ENCODE measurements around the gene KIAA1671.

Gene KIAA1671

DNA sequence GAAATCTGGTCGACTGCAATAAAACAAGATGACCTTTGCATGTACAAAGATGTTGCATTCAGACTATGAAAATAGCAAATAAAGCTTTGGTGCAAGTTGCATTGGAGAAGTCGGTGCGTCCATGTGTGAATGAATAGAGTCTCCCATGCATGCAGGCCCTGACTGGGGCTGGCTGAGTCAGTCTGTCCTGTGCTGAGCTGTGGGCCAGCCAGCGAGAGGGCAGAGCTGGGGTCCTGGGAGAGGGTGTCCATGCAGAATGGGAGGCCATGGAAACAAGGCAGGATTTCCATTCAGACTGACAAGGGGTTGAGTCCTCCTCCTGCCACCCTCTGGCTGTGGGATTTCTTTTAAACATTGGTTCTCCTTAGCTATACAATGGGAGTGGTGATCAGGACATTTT lies 244.8 kb downstream of the KIAA1671 start:
- Histone ChIP-seq H3K4me3 (IDR thresholded peaks at IDR 0.05; ENCODE audit: insufficient read depth, low read depth, low read length) (no peak overlapping the region), H2AFZ (ENCODE audit: low read depth) (no peak overlapping the region), H3K27me3 (ENCODE audit: insufficient read depth, low read depth) (no peaks in the 10 kb centered on the region), H3K79me2 (ENCODE audit: insufficient read depth, low read depth) (no peaks in the 10 kb centered on the region), H3K9ac (no peak overlapping the region), H3K27ac (no peak overlapping the region), H3K36me3 (ENCODE audit: insufficient read depth) (no peaks in the 10 kb centered on the region), H3K4me1 (ENCODE audit: low read depth, poor library complexity, severe bottlenecking) (no peaks in the 10 kb centered on the region), H3K4me2 (no peak overlapping the region), H4K20me1 (ENCODE audit: insufficient read depth) (no peaks in the 10 kb centered on the region)
- TF ChIP-seq, protein P1, sequence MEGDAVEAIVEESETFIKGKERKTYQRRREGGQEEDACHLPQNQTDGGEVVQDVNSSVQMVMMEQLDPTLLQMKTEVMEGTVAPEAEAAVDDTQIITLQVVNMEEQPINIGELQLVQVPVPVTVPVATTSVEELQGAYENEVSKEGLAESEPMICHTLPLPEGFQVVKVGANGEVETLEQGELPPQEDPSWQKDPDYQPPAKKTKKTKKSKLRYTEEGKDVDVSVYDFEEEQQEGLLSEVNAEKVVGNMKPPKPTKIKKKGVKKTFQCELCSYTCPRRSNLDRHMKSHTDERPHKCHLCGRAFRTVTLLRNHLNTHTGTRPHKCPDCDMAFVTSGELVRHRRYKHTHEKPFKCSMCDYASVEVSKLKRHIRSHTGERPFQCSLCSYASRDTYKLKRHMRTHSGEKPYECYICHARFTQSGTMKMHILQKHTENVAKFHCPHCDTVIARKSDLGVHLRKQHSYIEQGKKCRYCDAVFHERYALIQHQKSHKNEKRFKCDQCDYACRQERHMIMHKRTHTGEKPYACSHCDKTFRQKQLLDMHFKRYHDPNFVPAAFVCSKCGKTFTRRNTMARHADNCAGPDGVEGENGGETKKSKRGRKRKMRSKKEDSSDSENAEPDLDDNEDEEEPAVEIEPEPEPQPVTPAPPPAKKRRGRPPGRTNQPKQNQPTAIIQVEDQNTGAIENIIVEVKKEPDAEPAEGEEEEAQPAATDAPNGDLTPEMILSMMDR (conservative IDR thresholded peaks at IDR 0.05; ENCODE audit: low read depth, low read length), result no peak

DNA sequence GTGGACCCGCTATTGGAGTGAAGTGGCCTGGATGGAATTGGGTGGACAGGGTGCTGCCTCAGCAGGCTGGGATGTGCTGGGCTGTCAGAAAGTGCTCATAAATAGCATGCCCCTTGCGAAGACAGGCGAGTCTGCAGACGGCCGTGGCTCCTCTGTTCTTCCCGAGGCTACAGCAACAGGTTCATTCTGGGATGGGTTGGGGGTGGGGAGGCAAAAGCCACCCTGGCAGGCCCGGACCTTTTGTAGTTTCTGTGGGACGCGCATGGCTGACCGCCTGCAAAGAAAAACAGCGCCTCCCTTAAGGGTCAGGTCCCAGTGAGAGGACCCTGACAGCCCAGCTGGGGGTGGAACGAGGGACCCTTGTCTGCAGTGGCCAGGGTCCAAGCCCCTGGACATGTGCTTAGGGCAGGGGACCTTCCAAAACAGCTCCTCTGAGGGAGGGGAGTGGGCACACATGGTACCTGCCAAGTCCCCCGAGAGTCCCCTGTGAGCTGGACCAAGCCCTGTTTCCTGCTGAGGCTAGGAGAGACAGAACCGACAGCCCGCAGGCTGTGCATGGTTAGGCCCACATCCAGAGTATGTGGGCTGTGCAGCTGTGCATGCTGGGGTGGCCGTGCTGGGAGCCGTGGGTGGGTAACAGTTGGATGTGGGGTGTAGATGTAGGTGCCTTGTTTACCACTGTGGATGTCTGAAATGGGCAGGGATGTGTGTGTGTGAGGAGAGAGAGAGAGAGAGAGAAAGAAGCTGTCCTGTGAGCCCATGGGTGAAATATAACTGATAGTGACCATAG lies 247.4 kb downstream of the KIAA1671 start, which contains the start of gene CRYBB3:
CRYBB3 (plus strand) TSS at position 128 of the 790 bp plus-strand sequence. CDS start 1,539 bp downstream, outside the sequence.
- Histone ChIP-seq H3K79me2 (ENCODE audit: insufficient read depth, low read depth) (no peaks in the 10 kb centered on the region), H3K27ac (no peak within 1 kb of the TSS), H3K9ac (no peak within 1 kb of the TSS), H3K4me1 (ENCODE audit: low read depth, poor library complexity, severe bottlenecking) (no peaks in the 10 kb centered on the region), H3K36me3 (ENCODE audit: insufficient read depth) (no peaks in the 10 kb centered on the region), H3K4me3 (IDR thresholded peaks at IDR 0.05; ENCODE audit: insufficient read depth, low read depth, low read length) (no peak within 1 kb of the TSS), H3K27me3 (ENCODE audit: insufficient read depth, low read depth) (no peaks in the 10 kb centered on the region), H3K4me2 (no peak within 1 kb of the TSS), H4K20me1 (ENCODE audit: insufficient read depth) (no peaks in the 10 kb centered on the region), H2AFZ (ENCODE audit: low read depth) (no peak within 1 kb of the TSS)
- TF ChIP-seq, protein P1 (conservative IDR thresholded peaks at IDR 0.05; ENCODE audit: low read depth, low read length), result no peak

DNA sequence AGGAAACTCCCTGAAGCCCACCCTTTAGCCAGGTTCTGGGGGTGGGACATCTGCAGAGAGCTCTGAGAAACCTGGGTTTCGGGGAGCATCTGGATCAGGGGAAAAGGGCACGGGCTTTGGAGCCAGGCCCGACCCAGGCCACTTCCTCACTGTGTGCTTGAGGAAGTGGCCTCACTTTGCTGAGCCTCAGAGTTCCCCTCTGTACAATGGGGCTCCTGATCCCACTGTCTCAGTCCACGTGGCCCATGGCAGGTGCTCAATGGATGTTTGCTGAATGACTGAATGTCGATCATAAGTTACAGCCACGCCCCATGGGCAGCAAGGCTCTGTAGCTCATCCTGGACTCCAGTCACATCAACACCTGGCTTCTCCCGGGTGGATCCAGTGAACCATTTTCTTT lies 248.5 kb downstream of the KIAA1671 start:
- Histone ChIP-seq H3K9ac (no peak overlapping the region), H3K4me1 (ENCODE audit: low read depth, poor library complexity, severe bottlenecking) (no peaks in the 10 kb centered on the region), H3K27me3 (ENCODE audit: insufficient read depth, low read depth) (no peaks in the 10 kb centered on the region), H3K36me3 (ENCODE audit: insufficient read depth) (no peaks in the 10 kb centered on the region), H3K4me2 (no peak overlapping the region), H2AFZ (ENCODE audit: low read depth) (no peak overlapping the region), H3K27ac (no peak overlapping the region), H4K20me1 (ENCODE audit: insufficient read depth) (no peaks in the 10 kb centered on the region), H3K79me2 (ENCODE audit: insufficient read depth, low read depth) (no peaks in the 10 kb centered on the region), H3K4me3 (IDR thresholded peaks at IDR 0.05; ENCODE audit: insufficient read depth, low read depth, low read length) (no peak overlapping the region)
- TF ChIP-seq, protein P1 (conservative IDR thresholded peaks at IDR 0.05; ENCODE audit: low read depth, low read length), result no peak

DNA sequence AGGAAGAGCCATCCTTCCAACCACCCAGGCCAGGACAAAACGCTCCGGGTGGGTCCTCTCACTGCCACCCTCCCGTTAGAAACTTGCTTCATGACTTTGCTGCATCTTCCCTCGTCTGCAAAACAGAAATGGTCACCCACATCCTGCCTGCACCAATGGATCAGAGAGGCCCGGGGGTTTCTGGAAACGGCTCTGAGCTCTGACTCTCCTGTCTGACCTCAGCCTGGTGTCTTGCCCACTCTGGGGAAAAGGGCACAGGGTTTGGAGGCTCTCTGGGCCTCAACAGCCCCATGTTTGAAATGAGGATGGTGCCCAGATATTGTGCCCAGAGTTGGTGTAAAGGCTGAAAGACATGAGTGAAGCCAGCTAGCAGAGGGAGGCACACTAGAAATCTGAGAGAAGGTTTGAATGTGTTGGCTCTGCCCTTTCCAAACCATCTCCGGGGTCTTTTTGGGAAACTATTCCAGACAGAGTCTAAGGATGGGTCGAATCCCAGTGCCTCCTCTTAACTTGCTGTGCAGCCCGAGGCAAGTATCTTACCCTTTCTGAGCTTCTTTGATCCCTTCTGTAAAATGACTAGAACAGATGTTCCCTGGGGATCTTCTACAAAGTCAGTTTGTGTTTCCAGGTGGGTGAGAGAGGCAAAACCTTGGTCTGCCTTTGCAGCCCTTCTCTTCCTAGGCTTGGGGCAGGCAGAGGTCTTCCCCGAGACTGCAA lies 249.2 kb downstream of the KIAA1671 start:
- Histone ChIP-seq H3K9ac (no peak overlapping the region), H3K4me3 (IDR thresholded peaks at IDR 0.05; ENCODE audit: insufficient read depth, low read depth, low read length) (no peak overlapping the region), H3K27me3 (ENCODE audit: insufficient read depth, low read depth) (no peaks in the 10 kb centered on the region), H3K4me1 (ENCODE audit: low read depth, poor library complexity, severe bottlenecking) (no peaks in the 10 kb centered on the region), H3K27ac (no peak overlapping the region), H2AFZ (ENCODE audit: low read depth) (no peak overlapping the region), H3K36me3 (ENCODE audit: insufficient read depth) (no peaks in the 10 kb centered on the region), H3K4me2 (no peak overlapping the region), H3K79me2 (ENCODE audit: insufficient read depth, low read depth) (no peaks in the 10 kb centered on the region), H4K20me1 (ENCODE audit: insufficient read depth) (no peaks in the 10 kb centered on the region)
- TF ChIP-seq, protein P1 (conservative IDR thresholded peaks at IDR 0.05; ENCODE audit: low read depth, low read length), result no peak

Data from KMS-11 (cell line).